HepG2 (cell line): ENCODE measurements around the gene ABHD17A. TPM values are rescaled to one million over a fixed set of nuclear protein-coding genes. Genes with fewer than 3 reads are reported as not detected.

ENCODE experiments used
- EEA1 ChIP-seq: sonication (generic); formaldehyde crosslinking; IDR thresholded peaks from 2 replicates; pipeline ENCODE4 v1.5.1; 2020; ENCODE audit warnings: mild to moderate bottlenecking, missing genetic modification reagents, borderline replicate concordance
- ELF1 ChIP-seq: sonication (generic); formaldehyde crosslinking; IDR thresholded peaks from 2 replicates; pipeline ENCODE4 v1.4.0; 2020; ENCODE audit warnings: missing genetic modification reagents
- GATAD2A ChIP-seq: IDR thresholded peaks from 2 replicates; pipeline ENCODE4 v1.6.1; 2016
- GFI1 ChIP-seq: sonication (generic); formaldehyde crosslinking; IDR thresholded peaks from 2 replicates; pipeline ENCODE4 v1.5.0; 2020; ENCODE audit warnings: missing genetic modification reagents, mild to moderate bottlenecking, borderline replicate concordance
- JUNB ChIP-seq: sonication (generic); formaldehyde crosslinking; IDR thresholded peaks from 2 replicates; pipeline ENCODE4 v1.8.0; 2022; ENCODE audit warnings: missing genetic modification reagents, mild to moderate bottlenecking, borderline replicate concordance
- MAFF ChIP-seq: IDR thresholded peaks from 2 replicates; pipeline ENCODE4 v1.6.1; 2011; ENCODE audit warnings: low read depth, low read length, improper control_type of control experiment
- MTERF4 ChIP-seq: sonication (generic); formaldehyde crosslinking; IDR thresholded peaks from 2 replicates; pipeline ENCODE4 v1.8.0; 2023; ENCODE audit warnings: mild to moderate bottlenecking, missing genetic modification reagents
- NCOR1 ChIP-seq: fragments of 200-600 bp; sonication (generic); IDR thresholded peaks from 2 replicates; pipeline ENCODE4 v1.7.0; 2017; ENCODE audit warnings: antibody characterized with exemption, low read length, borderline replicate concordance
- PTBP1 ChIP-seq: fragments of 200-400 bp; formaldehyde crosslinking; IDR thresholded peaks from 2 replicates; pipeline ENCODE4 v1.6.1; 2018; ENCODE audit warnings: low read length, low read depth; ENCODE audit not compliant: poor library complexity, severe bottlenecking
- RFXANK ChIP-seq: IDR thresholded peaks from 2 replicates; pipeline ENCODE4 v1.6.1; 2016
- SUZ12 ChIP-seq: fragments of 150-350 bp; IDR thresholded peaks from 2 replicates; pipeline ENCODE4 v1.6.1; 2014; ENCODE audit warnings: low read depth, low read length
- ZBTB7A ChIP-seq: sonication (generic); formaldehyde crosslinking; IDR thresholded peaks from 2 replicates; pipeline ENCODE4 v1.8.0; 2022; ENCODE audit warnings: mild to moderate bottlenecking, missing genetic modification reagents
- ZFP90 ChIP-seq: sonication (generic); formaldehyde crosslinking; IDR thresholded peaks from 2 replicates; pipeline ENCODE4 v1.8.0; 2022; ENCODE audit warnings: missing genetic modification reagents, mild to moderate bottlenecking, inconsistent platforms, borderline replicate concordance
- ZNF331 ChIP-seq: sonication (generic); formaldehyde crosslinking; IDR thresholded peaks from 2 replicates; pipeline ENCODE4 v1.4.0; 2020; ENCODE audit warnings: missing genetic modification reagents
- ZNF770 ChIP-seq: sonication (generic); formaldehyde crosslinking; IDR thresholded peaks from 2 replicates; pipeline ENCODE4 v1.5.0; 2020; ENCODE audit warnings: mild to moderate bottlenecking, missing genetic modification reagents
- ZNF841 ChIP-seq: sonication (generic); formaldehyde crosslinking; IDR thresholded peaks from 2 replicates; pipeline ENCODE4 v1.8.1; 2023; ENCODE audit warnings: missing genetic modification reagents, borderline replicate concordance
- polyA plus RNA-seq, 8 experiments: library from polyadenylated mRNA; depleted of rRNA in 3 of 8; stranded (reverse) in 7 of 8; unstranded in 1 of 8; fragments of >200 nt; fragmentation: Illumina TruSeq in 4 of 8; extraction: Trizol in 4 of 8; gene quantifications; 2 replicates each; pipeline versions ENCODE4 v1.2.1 to v1.2.3, GENCODE V29; 2011 to 2016; ENCODE audit warnings: low read depth in 4 of 8, missing spikeins in 1 of 8, mixed read lengths in 1 of 8; ENCODE audit not compliant: insufficient read depth in 1 of 8
- total RNA-seq, 5 experiments: library from RNA; depleted of rRNA; stranded (reverse); fragments of >200 nt; fragmentation: Illumina TruSeq; extraction: Trizol; gene quantifications; 2 replicates each; pipeline ENCODE4 v1.2.3, GENCODE V29; 2016; ENCODE audit warnings: low read depth in 1 of 5
- TF ChIP-seq, protein P1 (sequence below): sonication (generic); formaldehyde crosslinking; IDR thresholded peaks from 2 replicates; pipeline ENCODE4 v1.8.1; 2022; ENCODE audit warnings: low read depth, mild to moderate bottlenecking, missing genetic modification reagents
- TF ChIP-seq, protein P2 (sequence below): sonication (generic); formaldehyde crosslinking; IDR thresholded peaks from 2 replicates; pipeline ENCODE4; 2020; ENCODE audit warnings: missing genetic modification reagents, mild to moderate bottlenecking, borderline replicate concordance

Gene ABHD17A
- total and polyA plus RNA-seq, 2 of the 13 experiments (the other 11 are each of a cell fraction or from before 2014, with no cell fraction given): 27.7 to 40.8 TPM

- TF ChIP-seq MAFF (no peak), ZNF770 (CRISPR knock-in tag) (0 out of 2 replicates have a peak, but pooled peaks have one; percentile 14), ZNF331 (peak; percentile 78; the same call in 1 of the 2 replicates), ZFP90 (no peak; the same call in 1 of the 2 replicates), RFXANK (CRISPR knock-in tag) (no peak), EEA1 (peak; percentile 94), JUNB (CRISPR knock-in tag) (no peak), SUZ12 (no peak), ELF1 (CRISPR knock-in tag) (peak; percentile 96), PTBP1 (no peak), ZBTB7A (CRISPR knock-in tag) (peak; percentile 66; the same call in 1 of the 2 replicates), NCOR1 (no peak), MTERF4 (CRISPR knock-in tag) (no peak), GFI1 (CRISPR knock-in tag) (peak; percentile 39; the same call in 1 of the 2 replicates), GATAD2A (CRISPR knock-in tag) (no peak; the same call in none of the 2 replicates), ZNF841 (CRISPR knock-in tag) (no peak)
- TF ChIP-seq, protein P1, sequence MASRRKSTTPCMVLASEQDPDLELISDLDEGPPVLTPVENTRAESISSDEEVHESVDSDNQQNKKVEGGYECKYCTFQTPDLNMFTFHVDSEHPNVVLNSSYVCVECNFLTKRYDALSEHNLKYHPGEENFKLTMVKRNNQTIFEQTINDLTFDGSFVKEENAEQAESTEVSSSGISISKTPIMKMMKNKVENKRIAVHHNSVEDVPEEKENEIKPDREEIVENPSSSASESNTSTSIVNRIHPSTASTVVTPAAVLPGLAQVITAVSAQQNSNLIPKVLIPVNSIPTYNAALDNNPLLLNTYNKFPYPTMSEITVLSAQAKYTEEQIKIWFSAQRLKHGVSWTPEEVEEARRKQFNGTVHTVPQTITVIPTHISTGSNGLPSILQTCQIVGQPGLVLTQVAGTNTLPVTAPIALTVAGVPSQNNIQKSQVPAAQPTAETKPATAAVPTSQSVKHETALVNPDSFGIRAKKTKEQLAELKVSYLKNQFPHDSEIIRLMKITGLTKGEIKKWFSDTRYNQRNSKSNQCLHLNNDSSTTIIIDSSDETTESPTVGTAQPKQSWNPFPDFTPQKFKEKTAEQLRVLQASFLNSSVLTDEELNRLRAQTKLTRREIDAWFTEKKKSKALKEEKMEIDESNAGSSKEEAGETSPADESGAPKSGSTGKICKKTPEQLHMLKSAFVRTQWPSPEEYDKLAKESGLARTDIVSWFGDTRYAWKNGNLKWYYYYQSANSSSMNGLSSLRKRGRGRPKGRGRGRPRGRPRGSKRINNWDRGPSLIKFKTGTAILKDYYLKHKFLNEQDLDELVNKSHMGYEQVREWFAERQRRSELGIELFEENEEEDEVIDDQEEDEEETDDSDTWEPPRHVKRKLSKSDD (CRISPR knock-in tag): peak; percentile 87
- TF ChIP-seq, protein P2, sequence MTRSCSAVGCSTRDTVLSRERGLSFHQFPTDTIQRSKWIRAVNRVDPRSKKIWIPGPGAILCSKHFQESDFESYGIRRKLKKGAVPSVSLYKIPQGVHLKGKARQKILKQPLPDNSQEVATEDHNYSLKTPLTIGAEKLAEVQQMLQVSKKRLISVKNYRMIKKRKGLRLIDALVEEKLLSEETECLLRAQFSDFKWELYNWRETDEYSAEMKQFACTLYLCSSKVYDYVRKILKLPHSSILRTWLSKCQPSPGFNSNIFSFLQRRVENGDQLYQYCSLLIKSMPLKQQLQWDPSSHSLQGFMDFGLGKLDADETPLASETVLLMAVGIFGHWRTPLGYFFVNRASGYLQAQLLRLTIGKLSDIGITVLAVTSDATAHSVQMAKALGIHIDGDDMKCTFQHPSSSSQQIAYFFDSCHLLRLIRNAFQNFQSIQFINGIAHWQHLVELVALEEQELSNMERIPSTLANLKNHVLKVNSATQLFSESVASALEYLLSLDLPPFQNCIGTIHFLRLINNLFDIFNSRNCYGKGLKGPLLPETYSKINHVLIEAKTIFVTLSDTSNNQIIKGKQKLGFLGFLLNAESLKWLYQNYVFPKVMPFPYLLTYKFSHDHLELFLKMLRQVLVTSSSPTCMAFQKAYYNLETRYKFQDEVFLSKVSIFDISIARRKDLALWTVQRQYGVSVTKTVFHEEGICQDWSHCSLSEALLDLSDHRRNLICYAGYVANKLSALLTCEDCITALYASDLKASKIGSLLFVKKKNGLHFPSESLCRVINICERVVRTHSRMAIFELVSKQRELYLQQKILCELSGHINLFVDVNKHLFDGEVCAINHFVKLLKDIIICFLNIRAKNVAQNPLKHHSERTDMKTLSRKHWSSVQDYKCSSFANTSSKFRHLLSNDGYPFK (CRISPR knock-in tag): peak; percentile 56; the same call in 1 of the 2 replicates
Observed at GRCh38 chr19:1875646-1876495, 9.4 kb downstream of the ABHD17A start (continued).
